UCSD-AML1 (cell line): Measurements from ENCODE around the gene HIBADH.
"Not testable (repeated sequence)": the region's sequence is repeated elsewhere in the genome, so short reads cannot be mapped to it uniquely, and the experiment has no call there.

Experiments
- DNase-seq: peaks from one replicate; lab custom pipeline; 2025; ENCODE audit not compliant: unreplicated experiment; lab: John Stamatoyannopoulos, UW

The HIBADH gene

DNA sequence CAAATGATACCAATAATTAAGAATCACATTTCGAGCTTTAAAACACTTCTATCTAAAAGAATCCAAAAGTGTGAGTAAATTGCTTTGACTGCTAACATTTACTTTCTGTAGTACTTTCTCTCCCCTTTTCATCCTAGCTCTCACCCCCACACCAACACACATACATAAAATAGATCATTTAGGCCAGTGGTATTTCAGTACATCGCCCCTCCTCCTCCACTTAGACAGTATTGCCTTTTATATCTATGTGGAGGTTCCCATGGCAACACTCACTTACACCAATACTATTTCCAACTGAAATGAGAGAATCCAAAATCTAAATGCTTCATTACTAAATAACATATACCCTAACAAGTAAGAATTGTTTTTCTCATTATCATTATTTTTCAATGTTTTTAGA, 58.9 kb downstream of the HIBADH start:
- DNase-seq = no peak

DNA sequence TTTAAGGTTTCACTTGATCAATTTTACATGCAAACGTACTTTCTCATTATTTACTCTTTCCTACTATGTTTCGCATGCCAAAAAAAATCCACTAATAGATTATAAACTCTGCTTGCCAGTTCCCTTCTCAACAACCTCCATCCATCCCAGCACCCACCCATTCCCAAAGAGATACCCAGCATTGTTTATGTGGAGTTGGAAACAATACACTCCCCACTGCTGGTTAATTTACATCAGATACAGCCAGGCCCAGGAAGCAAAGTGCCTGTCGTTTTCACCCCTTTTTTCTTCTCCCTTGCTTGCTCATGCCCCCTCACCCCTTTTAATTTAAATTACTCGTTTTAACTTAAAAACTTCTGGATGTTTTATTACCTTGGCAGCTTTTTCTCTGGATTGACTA, 59.9 kb downstream of the HIBADH start:
- no peak for DNase-seq

DNA sequence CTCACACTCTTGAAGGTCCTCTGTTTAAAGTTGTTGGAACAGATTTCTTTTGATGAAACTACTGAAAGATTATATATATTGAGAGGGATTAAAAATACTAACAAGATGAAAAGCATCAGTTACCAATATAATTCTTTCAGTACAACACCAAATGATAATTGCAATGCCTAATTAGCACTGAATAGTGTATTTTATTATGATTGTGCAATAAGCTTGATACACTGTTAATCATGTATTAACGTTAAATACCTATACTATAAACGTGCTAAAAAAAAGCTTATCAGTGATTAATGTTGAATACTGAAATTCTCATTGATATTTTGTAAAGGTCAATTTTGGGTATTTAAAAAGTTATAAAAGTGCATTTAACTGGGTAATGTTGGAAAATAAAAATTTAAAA, 61.5 kb downstream of the HIBADH start:
- DNase-seq = no peak

DNA sequence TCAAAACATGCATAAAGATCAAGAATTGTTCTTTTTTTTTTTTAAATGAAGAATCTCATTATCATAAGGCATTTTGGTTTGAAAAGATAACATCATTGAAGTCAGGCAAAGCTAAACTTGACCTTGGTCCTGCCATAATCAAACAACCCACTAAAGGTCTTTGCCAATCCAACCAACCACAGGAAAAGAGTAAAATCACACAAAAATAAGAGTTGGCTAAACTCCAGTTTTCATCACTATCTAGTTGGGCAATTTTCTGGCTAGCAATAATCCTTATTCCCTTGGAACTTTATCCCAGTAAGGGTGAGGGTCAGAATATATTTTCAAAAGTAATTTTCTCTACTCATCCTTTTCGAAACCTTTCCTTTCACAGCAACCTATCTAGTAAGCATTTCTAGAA, 62.4 kb downstream of the HIBADH start:
- no peak for DNase-seq

DNA sequence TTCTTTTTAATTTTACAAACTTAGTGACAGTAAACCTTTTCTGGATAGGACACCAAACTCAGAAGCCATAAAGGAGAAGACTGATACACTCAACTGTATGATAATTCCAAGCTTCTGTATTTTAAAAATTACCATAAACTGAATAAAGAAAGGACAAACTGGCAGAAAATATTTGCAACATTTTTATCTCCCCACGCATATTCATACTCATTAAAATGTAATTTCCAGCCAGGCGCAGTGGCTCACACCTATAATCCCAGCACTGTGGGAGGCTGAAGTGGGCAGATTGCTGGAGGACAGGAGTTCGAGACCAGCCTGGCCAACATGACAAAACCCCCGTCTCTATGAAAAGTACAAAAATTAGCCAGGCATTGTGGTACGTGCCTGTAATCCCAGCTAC, 67.7 kb downstream of the HIBADH start:
- no peak for DNase-seq

DNA sequence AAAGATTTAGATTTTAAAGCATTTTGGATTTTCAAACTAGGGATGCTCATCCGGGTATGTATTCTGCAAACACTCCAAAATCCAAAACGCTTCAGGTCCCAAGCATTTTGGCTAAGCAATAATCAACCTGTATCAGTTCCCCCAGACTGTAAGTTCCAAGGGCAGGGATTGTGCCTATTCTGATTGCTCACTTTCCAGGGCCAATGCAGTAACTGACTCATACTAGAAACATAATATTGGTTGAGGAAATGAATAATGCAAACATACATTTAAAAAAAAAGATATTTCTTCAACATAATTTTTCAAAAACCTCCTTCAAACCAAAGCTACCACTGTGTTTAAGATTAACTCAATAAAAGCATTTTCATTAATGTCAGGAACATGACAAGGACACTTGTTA, 69.5 kb downstream of the HIBADH start:
- DNase-seq = no peak

DNA sequence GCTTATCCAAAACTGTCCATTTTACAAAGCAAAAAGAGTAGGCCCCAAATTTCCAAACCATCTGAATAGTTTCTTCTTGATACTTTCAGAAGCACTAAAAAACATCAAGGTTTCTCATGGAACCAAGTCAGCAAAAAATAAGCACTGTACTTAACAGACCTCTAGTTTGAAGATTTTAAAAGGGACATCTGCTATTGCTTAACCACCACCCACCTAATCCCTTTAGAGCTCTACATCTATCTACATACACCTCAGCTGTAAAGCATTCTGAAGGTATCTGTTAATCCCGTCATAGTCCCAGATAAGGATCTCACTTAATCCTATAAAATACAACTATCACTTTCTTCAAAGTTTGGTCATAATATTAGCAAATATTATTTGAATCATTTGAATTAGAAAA, 72.3 kb downstream of the HIBADH start:
- no peak for DNase-seq

DNA sequence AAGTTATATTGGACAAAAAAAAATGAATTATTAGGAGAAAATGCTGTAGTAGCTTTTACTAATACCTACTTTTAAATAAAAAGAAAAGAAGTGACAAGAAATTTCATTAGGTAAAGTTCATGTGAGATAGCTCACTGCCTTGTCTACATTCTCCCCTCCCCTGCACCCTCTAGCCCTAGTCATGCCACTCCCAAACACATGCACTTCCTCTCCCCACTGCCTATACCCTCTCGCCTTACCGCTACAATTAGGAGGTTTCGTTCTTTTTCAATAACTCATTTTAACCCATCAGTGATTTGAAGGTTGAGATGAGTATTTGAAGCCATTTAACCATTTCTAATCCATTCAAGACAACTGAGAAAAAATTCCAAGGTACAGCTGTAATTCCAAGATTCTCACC, 75.3 kb downstream of the HIBADH start:
- DNase-seq = no peak

DNA sequence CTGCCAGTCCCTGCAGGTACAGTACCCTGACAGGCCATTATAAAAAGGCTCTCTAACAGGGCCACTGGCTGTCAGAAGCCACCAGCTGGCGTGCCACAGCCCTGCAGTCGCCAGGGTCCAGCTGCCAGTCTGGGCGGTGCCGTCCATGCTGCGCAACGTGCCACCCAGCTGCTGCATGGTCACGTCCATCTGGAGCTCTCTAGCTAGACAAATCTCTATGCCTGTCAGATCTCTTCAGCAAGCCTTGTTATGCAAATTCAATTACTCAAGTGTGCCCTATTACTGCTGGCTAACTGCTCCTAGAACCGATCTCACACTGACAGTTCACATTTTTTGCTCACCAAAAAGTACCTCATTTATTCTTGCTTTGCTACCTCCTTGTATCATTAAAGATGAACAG, 75.9 kb downstream of the HIBADH start:
- DNase-seq = no peak

DNA sequence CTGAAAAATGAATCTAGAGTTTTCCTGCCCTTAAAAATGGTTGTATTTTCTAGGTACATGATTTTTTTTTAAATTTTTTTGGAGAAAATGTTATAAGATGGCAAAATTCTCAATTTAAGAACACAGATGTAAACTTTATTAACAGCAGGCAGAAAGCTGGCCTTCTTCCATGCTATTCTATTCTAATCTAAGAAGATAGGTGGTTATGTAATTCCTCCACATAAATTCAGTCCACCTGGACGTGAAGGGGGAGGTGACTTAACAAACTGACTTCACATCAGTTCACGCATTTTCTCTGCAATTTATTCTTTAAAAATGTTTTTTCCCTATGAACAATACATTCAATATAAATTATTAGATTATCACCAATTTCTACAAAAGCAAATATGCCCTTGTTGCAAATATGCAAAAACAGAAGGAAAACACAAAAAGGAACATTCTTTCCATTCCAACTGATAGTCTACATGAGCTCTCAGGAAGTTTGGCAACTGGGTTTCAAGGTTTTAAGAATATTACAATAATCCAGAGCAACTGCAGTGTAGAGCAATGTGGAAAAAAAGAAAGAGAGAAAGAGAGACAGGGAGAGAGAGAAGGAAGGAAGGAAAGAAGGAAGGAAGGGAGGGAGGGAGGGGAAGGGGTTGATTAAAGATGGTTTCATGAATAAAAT, 76.8 kb downstream of the HIBADH start:
- no peak for DNase-seq

DNA sequence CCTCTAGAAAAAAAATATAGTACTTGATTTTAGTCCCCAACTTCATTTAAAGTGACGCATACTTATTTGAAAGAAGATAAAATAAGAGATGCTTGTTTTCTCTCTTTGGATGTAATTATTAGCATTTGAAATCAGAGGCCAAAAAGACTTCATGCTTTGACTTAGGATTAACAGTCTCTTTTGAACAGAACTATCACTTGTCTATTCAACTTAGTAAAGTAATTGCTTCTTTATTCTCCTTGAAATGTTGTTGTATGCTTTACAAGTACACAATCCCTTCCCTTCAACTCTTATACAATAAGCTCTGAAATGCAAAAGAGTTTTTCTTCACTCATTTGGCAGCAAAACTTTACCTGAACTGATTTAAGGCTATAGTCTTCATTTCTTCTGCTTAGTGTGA, 80.8 kb downstream of the HIBADH start:
- DNase-seq = no peak

DNA sequence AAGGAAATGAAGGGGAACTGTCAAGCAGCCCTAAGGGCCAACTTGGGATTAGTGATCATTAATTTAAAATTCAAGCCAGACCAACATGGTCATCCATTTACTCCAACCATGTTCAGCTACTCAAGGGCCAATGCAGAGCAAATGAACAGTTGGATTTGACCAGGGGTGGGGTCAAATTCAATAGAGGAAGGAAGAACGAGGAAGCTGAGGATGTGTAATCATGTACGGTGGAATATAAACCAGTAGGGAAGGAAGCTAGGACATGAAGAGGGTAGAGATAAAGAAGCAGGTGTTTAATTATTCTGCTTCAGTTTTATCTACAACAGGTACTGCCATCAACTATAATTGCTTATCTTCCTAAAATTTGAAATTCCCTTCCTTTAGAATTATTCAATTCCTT, 81.6 kb downstream of the HIBADH start:
- no peak for DNase-seq

DNA sequence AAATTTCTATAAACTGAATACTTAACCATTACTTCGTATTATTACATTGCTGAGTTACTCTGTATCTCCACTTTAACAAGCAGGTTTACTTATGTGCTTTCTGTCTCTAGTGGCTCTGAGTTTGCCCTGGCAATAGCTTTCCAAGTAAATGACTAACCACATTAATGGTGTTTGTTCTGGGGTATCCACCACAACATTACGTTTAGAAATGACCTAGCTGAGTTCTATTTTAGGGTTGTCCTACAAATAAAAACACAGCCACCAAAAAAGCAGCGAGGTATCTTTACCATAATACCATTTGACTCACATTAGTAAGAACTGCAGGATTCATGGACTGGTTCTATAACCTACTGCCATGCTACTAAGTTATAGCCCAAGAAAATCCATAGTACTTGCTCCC, 83.1 kb downstream of the HIBADH start:
- no peak for DNase-seq

DNA sequence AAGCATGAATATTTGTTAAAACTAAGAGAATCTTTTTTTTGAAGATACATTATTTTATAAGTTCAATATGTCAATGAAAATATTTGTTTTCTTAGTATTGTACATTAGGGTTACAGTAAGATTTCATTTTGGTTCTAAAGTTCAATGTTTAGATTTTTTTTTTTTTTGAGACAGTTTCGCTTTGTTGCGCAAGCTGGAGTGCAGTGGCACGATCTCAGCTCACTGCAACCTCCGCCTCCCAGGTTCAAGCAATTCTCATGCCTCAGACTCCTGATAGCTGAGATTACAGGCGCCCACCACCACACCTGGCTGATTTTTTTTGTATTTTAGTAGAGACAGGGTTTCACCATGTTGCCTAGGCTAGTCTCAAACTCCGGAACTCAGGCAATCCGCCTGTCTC, 84.5 kb downstream of the HIBADH start:
- DNase-seq = not testable (repeated sequence)

DNA sequence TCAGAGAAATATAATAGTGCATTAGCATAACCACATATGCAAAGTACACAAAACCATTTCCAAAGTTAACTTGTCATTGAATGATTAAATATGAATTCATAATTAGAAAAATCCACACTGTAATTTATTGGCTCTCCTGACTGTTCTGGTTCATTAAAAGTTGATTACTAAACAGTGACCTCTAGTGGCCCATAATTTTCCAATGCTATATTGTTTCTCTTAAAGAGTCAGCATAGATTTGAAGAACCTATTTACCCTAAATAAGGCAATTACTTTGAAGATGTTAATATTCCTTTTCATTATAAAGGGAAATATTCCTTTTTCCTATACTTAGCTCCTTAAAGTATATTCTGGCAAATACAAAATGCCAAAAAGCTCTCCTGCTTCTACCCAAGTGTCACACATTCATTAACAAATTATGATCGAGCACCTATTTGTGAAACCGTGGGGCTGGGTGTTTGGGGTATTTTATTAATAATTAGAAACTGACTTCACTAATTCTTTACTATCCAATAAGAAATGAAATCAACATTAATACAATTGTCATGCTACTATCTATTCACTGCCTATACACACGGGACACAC, 86.2 kb downstream of the HIBADH start:
- no peak for DNase-seq

DNA sequence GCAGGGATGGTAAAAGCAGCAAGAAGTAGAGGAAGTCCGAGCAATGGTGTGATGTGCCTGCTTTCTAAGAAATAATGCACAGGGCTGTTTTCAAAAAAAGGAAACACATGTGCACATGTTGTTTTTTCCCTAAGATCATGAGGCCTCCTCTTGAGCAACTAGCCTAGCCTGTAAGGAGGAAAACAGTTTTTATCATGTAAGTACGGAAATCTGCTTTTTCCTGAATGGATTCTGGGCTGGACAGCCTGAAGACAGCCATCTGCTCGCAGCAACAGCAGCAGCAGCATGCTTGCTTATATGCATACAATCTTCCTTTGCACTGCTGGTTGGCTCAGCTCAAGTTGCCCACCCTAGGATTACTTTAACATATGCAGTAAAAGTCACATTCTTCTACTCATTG, 87.1 kb downstream of the HIBADH start:
- DNase-seq = no peak

DNA sequence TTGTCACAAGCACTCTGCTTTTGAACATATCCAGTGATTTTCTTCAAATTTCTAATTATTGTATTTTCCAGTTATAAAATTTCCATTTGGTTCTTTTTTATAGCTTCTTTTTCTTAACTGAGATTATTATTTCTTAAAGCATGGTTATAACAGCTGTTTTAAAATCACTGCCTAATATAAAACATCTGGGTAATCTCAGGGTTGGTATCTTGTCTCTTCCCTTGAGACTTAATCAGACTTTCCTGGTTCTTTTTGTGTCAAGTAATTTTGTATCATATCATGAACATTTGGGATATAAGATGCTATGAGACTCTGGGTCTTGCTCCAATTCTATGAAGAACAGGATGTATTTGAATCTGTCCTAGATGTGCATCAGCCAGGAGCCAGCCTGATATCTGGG, 93.6 kb downstream of the HIBADH start:
- no peak for DNase-seq

DNA sequence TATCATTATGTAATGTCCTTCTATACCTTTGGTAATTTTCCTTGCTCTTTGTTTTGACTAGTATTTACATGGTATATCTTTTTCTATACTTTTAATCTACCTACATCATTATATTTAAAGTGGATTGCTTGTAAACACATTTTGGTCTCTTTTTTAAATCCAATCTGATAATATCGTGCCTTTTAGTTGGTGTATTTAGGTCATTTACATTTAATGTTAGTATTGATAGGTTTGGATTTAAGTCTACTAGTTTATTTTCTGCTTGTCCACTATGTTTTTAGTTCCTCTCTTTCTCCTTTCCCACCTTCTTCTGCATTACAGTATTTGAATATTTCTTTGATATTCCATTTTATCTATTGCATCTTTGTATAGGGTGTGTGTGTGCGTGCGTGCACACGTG, 95.4 kb downstream of the HIBADH start:
- DNase-seq = no peak

DNA sequence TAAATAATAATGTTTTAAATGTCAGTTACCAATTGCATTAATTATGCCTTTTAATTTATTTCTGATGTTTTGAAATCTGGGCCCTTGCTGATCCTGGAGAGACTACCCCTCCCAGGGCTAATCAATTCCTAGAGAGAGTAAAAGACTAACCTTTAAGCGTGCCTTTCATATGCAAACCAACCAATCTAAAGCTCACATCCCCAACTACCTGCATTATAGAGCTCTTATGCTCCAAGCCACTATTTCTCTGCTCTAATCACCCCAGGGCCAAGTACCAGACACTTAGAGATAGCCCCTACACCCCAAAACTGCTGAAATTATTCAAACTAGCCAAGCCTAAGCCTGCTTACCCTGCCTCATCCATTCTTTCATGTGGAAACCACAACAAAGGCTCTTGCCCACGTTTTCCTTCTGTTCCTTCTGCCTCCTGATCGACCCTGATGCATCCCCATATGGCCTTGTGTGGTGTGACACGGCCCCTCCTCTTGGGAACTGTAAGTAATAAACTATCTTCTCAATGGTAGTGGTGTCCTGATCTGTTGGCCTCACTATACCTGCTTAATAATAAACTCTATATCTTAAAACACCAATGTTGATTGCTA, 97.7 kb downstream of the HIBADH start:
- no peak for DNase-seq

DNA sequence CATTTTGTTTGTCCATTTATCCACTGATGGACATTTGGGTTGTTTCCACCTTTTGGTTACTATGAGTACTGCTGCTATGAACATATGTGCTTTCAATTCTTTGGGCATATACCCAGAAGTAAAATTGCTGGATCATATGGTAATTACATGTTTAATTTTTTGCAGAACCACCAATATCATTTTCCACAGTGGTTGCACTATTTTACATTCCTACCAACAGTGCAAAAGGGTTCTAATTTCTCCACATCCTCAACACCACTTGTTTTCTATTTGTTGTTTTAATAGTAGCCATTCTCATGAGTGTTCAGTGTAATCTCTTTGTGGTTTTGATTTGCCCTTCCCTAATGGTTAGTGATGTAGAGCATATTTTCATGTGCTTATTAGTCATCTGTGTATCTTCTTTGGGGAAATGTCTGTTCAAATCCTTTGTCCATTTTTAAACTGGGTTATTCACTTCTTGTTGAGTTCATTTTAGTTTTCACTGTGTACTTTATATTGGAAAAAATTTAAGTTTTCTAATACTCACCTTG, 101.9 kb downstream of the HIBADH start:
- DNase-seq = no peak

DNA sequence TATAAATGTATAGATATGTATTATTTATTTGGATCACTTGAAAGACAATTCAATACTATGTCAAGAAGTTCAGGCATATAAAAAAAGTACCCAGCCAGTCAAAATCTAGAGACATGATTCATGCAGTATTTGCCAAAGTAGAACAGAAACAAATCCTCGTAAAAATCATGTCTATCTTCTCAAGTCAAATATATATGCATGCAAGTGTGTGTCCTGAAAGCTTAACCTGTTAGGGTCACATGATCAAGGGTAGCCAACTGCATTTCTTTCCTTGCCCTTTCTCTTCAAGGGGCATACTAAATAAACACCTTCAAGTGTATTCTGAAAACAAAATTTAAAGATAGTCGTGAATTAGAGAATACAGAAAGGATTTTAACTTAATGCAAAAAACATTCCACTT, 107.0 kb downstream of the HIBADH start:
- no peak for DNase-seq

DNA sequence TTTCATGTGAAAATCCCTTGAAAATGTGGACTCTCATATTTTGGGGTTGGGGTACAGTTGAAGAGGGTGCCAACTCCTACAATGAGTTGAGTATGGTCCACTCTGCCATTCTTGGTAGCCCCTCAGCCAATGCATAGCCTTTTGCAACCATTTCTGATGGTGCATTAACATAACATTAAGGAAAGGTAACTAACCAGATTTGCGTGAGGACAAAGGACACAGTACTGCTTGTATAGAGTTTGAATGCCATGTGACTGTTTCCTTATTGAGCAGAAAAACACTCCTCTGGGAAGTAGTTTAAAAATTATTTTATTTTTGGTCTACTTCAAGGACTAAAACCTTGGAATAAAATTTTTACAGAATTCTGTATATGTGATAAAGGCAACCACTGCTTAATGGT, 107.9 kb downstream of the HIBADH start:
- DNase-seq = no peak

DNA sequence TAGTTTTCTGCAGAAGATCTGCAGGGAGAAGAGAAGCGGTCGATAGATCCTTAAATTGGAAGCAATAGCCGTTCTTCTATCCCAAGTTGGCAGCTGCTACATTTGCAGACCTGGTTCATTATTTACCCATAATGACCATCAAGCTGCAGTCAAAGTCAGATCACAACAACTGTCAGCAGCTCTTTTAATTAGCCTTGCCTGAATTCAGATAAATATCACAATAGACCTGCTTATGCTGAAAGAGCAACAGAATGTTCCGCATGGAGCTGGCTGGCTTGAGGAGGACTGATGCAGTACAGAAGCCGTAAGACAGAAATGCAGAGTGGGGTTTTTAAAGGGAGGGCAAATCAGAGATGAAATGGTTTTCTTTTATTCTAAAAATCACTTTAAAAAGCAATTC, 109.4 kb downstream of the HIBADH start:
- no peak for DNase-seq
